B cell (primary cell): ENCODE results near the gene C7orf25. TPM values are rescaled to one million over a fixed set of nuclear protein-coding genes. Genes with fewer than 3 reads are reported as not detected.

Source experiments
- ATAC-seq: fragments of 200-7000 bp; cut with Tn5 transposase; one replicate; pipeline ENCODE4 v1.10.0; 2021; ENCODE audit warnings: low read depth, mild to moderate bottlenecking, moderate number of reproducible peaks, moderate library complexity
- CTCF ChIA-PET: fragments of 350-600 bp; sonication (Branson Sonifier 250); formaldehyde crosslinking; loops from one replicate; lab custom pipeline; 2021; ENCODE audit warnings: antibody characterized with exemption, inconsistent platforms; lab: Charles Lee
- POLR2A ChIA-PET: fragments of 350-600 bp; sonication (Branson Sonifier 250); formaldehyde crosslinking; loops from one replicate; lab custom pipeline; 2021; ENCODE audit warnings: antibody characterized with exemption; lab: Charles Lee
- DNase-seq: peaks from one replicate; pipeline ENCODE4 v3.0.0; 2013
- H2AFZ ChIP-seq: 2 replicates; pipeline ENCODE4 v1.6.1; 2012; ENCODE audit warnings: mild to moderate bottlenecking, low read depth, low read length; ENCODE audit not compliant: insufficient read depth, poor library complexity, severe bottlenecking
- H3K27ac ChIP-seq, 2 donors: 1 replicate in 1 of 2; 2 replicates in 1 of 2; pipeline ENCODE4 v1.5.1; 2012 to 2013; ENCODE audit warnings: low read length in 2 of 2, mild to moderate bottlenecking in 2 of 2, moderate library complexity in 1 of 2
- H3K27me3 ChIP-seq, 4 experiments: fragments of 200-600 bp in 1 of 4; sonication (generic) in 1 of 4; replicated peaks in 1 of 4; 1 replicate in 2 of 4; 2 replicates in 2 of 4; pipeline versions ENCODE4 v1.6.1 to v1.7.0; 2013 to 2016; ENCODE audit warnings: low read length in 3 of 4, mild to moderate bottlenecking in 2 of 4, mixed read lengths in 1 of 4, moderate library complexity in 1 of 4; ENCODE audit not compliant: insufficient read depth in 4 of 4, control insufficient read depth in 3 of 4; ENCODE audit errors: control extremely low read depth in 1 of 4
- H3K36me3 ChIP-seq, 2 experiments: replicated peaks in 1 of 2; 1 replicate in 1 of 2; 2 replicates in 1 of 2; pipeline versions ENCODE4 v1.6.1 to v1.7.1; 2013; ENCODE audit warnings: low read length in 1 of 2; ENCODE audit not compliant: insufficient read depth in 2 of 2, control insufficient read depth in 1 of 2; ENCODE audit errors: control extremely low read depth in 1 of 2, extremely low read depth in 1 of 2
- H3K4me1 ChIP-seq, 2 donors: fragments of 200-600 bp in 1 of 2; sonication (generic) in 1 of 2; 1 replicate in 1 of 2; 2 replicates in 1 of 2; pipeline versions ENCODE4 v1.5.1 to v1.6.1; 2013 to 2017; ENCODE audit warnings: low read length in 2 of 2; ENCODE audit not compliant: control insufficient read depth in 2 of 2, insufficient read depth in 2 of 2
- H3K4me2 ChIP-seq: replicated peaks from 2 replicates; pipeline ENCODE3; 2012; ENCODE audit warnings: mild to moderate bottlenecking, low read depth, low read length; ENCODE audit not compliant: poor library complexity, severe bottlenecking
- H3K4me3 ChIP-seq, 5 experiments: fragments of 200-600 bp in 1 of 5; sonication (generic) in 1 of 5; 1 replicate in 3 of 5; 2 replicates in 2 of 5; pipeline versions ENCODE4 v1.5.1 to v1.7.0; 2011 to 2016; ENCODE audit warnings: low read length in 4 of 5, mild to moderate bottlenecking in 4 of 5, low read depth in 2 of 5, control low read depth in 1 of 5, moderate library complexity in 1 of 5; ENCODE audit not compliant: insufficient read depth in 1 of 5; ENCODE audit errors: control extremely low read depth in 1 of 5, extremely low read depth in 1 of 5
- H3K79me2 ChIP-seq: fragments of 200-600 bp; sonication (generic); one replicate; pipeline ENCODE4 v1.6.0; 2016; ENCODE audit warnings: low read length; ENCODE audit not compliant: control insufficient read depth, insufficient read depth
- H3K9ac ChIP-seq: fragments of 200-600 bp; sonication (generic); 2 replicates; pipeline ENCODE4 v1.6.1; 2017; ENCODE audit warnings: mild to moderate bottlenecking, low read length, moderate library complexity
- H3K9me3 ChIP-seq, 3 donors: one replicate each; pipeline versions ENCODE4 v1.6.1 to v1.7.1; 2013; ENCODE audit warnings: low read length in 2 of 3; ENCODE audit not compliant: control insufficient read depth in 2 of 3, insufficient read depth in 1 of 3; ENCODE audit errors: control extremely low read depth in 1 of 3
- H4K20me1 ChIP-seq: 2 replicates; pipeline ENCODE4 v1.6.0; 2012; ENCODE audit warnings: mild to moderate bottlenecking, low read length; ENCODE audit not compliant: insufficient read depth, control insufficient read depth, poor library complexity, severe bottlenecking
- H3K27ac Mint-ChIP-seq: one replicate; pipeline ENCODE4 v1.8.0; 2021; ENCODE audit warnings: mixed read lengths
- H3K27me3 Mint-ChIP-seq: one replicate; pipeline ENCODE4 v1.8.0; 2021; ENCODE audit warnings: mixed read lengths
- H3K4me1 Mint-ChIP-seq: one replicate; pipeline ENCODE4 v1.8.0; 2021; ENCODE audit warnings: mixed read lengths
- H3K4me3 Mint-ChIP-seq: one replicate; pipeline ENCODE4 v1.8.0; 2021; ENCODE audit warnings: mixed read lengths
- H3K9me3 Mint-ChIP-seq: one replicate; pipeline ENCODE4 v1.8.0; 2022; ENCODE audit warnings: mixed read lengths; ENCODE audit not compliant: insufficient read depth
- EZH2 ChIP-seq: IDR thresholded peaks from 2 replicates; pipeline ENCODE4 v1.6.1; 2012; ENCODE audit warnings: borderline replicate concordance, low read depth, mild to moderate bottlenecking, moderate library complexity, low read length; ENCODE audit not compliant: insufficient read depth, poor library complexity, severe bottlenecking
- WGBS: methylation state at CpG from one replicate; pipeline ENCODE4 v1.1.5; 2013; ENCODE audit warnings: missing lambda C conversion rate; ENCODE audit not compliant: insufficient coverage; 5-methylcytosine and 5-hydroxymethylcytosine counted together
- intact Hi-C: fragments of 100-400 bp; cut with micrococcal nuclease; formaldehyde crosslinking; loops from one replicate; pipeline ENCODE4 v1.10.0; 2022
- polyA plus RNA-seq: library from polyadenylated mRNA; depleted of rRNA; stranded (reverse); fragments of >200 nt; gene quantifications from 2 replicates; pipeline ENCODE4 v1.2.3, GENCODE V29; 2012
- total RNA-seq, 2 donors: library from RNA; stranded (reverse); fragments of 120-200 nt in 1 of 2; gene quantifications; 1 replicate in 1 of 2; 2 replicates in 1 of 2; pipeline versions ENCODE4 v1.2.3 to v1.2.4, GENCODE V29; 2013 to 2022
- TF ChIP-seq, protein P1 (sequence below): fragments of 200-600 bp; IDR thresholded peaks from one replicate; pipeline ENCODE4 v1.8.0; 2022; ENCODE audit warnings: antibody characterized with exemption, mild to moderate bottlenecking

The C7orf25 gene
- total and polyA plus RNA-seq, 2 donors (not counting 1 experiment from before 2014, with no cell fraction given) = 2.1 to 11.8 TPM

DNA sequence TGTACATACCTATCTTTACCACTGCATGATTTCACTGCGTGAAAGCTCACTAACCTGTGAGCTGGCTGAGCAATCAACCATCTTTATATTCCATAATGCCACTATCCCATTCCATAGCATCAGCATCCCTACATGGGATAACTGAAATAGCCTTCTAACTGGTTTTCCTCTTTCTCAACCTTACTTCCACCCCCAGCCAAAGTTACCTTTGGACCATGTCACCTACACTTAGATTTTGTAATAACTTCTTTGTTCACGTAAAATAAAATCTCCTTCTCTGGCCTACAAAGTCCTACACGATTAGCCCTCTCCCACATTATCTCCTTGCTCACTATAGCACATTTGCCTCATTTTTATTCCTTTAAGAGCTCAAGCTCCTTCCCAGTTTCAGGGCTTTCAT is 17.6 kb upstream of the C7orf25 start:
- no peak overlapping the region for H3K4me3 ChIP-seq
- H3K9me3 ChIP-seq = no peaks in the 10 kb centered on the region
- H3K27me3 ChIP-seq = no peaks in the 10 kb centered on the region
- H2AFZ ChIP-seq = no peak overlapping the region
- Mint-ChIP-seq H3K4me1 (peaks cover 78% of the 10 kb centered on the region), H3K27me3 (no peaks in the 10 kb centered on the region), H3K9me3 (no peaks in the 10 kb centered on the region), H3K4me3 (no peak overlapping the region), H3K27ac (no peak overlapping the region)
- peaks cover 2 to 24% of the 10 kb centered on the region in 2 experiments for H3K36me3 ChIP-seq
- ATAC-seq (no peak), DNase-seq (no peak)
- ChIA-PET CTCF (interaction anchor here (1.0 to 2.0 kb wide), 5 partner anchors 11 to 909 kb away, joined by 3 to 10 read pairs (median 4); partner anchors contain the start of gene STK17A), POLR2A (no interaction called here)
- H3K79me2 ChIP-seq = peaks cover 73% of the 10 kb centered on the region
- TF ChIP-seq, protein P1, sequence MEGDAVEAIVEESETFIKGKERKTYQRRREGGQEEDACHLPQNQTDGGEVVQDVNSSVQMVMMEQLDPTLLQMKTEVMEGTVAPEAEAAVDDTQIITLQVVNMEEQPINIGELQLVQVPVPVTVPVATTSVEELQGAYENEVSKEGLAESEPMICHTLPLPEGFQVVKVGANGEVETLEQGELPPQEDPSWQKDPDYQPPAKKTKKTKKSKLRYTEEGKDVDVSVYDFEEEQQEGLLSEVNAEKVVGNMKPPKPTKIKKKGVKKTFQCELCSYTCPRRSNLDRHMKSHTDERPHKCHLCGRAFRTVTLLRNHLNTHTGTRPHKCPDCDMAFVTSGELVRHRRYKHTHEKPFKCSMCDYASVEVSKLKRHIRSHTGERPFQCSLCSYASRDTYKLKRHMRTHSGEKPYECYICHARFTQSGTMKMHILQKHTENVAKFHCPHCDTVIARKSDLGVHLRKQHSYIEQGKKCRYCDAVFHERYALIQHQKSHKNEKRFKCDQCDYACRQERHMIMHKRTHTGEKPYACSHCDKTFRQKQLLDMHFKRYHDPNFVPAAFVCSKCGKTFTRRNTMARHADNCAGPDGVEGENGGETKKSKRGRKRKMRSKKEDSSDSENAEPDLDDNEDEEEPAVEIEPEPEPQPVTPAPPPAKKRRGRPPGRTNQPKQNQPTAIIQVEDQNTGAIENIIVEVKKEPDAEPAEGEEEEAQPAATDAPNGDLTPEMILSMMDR = no peak
- TF ChIP-seq EZH2 = no peak
- no peak overlapping the region for H3K27ac ChIP-seq
- H3K4me1 ChIP-seq = peaks cover 45 to 55% of the 10 kb centered on the region in 2 donors
- peak overlapping the region; percentile 3 for H3K4me2 ChIP-seq
- intact Hi-C loops = no loop called here
- H3K9ac ChIP-seq = no peak overlapping the region
- H4K20me1 ChIP-seq = peaks cover 6% of the 10 kb centered on the region
- 67% methylated on average over 3 of the region's 3 CpGs for WGBS

DNA sequence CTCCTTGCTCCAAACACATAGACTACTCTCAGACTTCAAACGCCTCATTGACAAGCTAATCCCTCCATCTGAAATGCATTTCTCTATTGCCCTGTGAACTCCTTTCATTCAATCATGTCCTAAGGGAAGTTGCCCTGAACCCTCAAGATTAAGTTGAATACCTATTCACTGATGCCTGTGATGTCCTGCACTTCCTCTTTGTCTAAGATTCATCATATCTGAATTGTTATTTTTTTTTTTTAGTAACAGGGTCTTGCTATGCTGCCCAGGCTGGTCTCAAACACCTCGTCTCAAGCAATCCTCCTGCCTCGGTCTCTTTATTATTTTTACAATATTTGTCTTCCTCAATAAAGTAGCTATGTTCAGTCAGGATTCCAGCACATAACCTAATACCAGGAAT is 16.9 kb upstream of the C7orf25 start:
- no peak overlapping the region for H3K4me2 ChIP-seq
- WGBS = 92% methylated on average over 1 of the region's 3 CpGs
- no peaks in the 10 kb centered on the region for H3K9me3 ChIP-seq
- H3K27me3 ChIP-seq = no peaks in the 10 kb centered on the region
- H3K27ac Mint-ChIP-seq = no peak overlapping the region
- no peak overlapping the region for H3K4me3 Mint-ChIP-seq
- no peak for TF ChIP-seq EZH2
- TF ChIP-seq, protein P1 = no peak
- ChIA-PET CTCF (interaction anchor here (1.0 to 2.0 kb wide), 5 partner anchors 12 to 909 kb away, joined by 3 to 10 read pairs (median 4); partner anchors contain the start of gene STK17A), POLR2A (no interaction called here)
- no peaks in the 10 kb centered on the region for H3K27me3 Mint-ChIP-seq
- ATAC-seq (no peak), DNase-seq (no peak)
- no peak overlapping the region for H2AFZ ChIP-seq
- H4K20me1 ChIP-seq = peaks cover 6% of the 10 kb centered on the region
- peaks cover 2 to 29% of the 10 kb centered on the region in 2 experiments for H3K36me3 ChIP-seq
- no peak overlapping the region for H3K4me3 ChIP-seq
- intact Hi-C loops = no loop called here
- H3K79me2 ChIP-seq = peaks cover 66% of the 10 kb centered on the region
- no peak overlapping the region for H3K9ac ChIP-seq
- peaks cover 45 to 57% of the 10 kb centered on the region in 2 donors for H3K4me1 ChIP-seq
- H3K9me3 Mint-ChIP-seq = no peaks in the 10 kb centered on the region
- H3K27ac ChIP-seq = peak overlapping the region in 1 of 2 donors; percentile 13
- H3K4me1 Mint-ChIP-seq = peaks cover 74% of the 10 kb centered on the region
